DMS53 treated with DMSO at 0.1 percent for 48 hours (cell line): ENCODE results near the gene ABHD13.
"Not testable (repeated sequence)": the region's sequence is repeated elsewhere in the genome, so short reads cannot be mapped to it uniquely, and the experiment has no call there.

Experiments used
- DNase-seq: peaks from one replicate; lab custom pipeline; 2025; ENCODE audit not compliant: unreplicated experiment; lab: John Stamatoyannopoulos, UW

Gene ABHD13

DNA sequence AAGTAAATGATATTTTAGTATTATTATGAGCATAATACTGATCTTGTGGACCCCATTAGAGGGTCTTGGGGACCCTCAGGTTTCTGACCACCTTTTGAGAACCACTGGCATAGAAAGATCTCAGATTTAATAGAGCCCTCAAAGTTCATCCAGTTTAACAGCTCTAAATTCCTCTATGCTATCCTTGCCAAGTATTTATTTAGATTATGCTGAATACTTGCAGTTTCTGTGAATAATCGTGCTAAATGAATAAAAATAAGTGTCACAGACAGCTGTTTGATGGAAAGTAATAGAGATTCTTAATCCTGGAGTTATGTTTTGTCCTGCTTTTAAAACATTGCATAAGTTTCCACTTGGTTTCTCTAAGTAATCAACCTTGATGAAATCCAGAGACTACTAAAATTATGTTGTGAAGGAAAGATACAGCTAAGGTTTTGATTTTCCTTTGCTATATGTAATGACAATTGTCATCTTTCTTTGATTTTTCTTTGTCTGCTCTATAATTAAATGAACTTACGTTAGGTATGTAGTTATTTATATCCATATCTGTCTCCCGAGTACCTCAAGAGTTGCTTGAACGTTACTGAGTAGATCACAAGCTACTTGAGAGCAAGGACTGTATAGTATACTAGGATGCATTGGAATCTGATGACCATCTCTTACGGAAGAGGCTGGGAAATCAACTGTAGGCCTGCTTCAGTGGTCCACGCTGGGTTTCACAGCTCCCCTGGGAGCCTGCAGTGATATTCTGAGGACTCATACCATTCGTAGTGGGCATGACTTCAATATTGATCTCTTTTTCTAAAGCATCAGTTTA is 5.7 kb downstream of the ABHD13 start:
- DNase-seq: no peak

DNA sequence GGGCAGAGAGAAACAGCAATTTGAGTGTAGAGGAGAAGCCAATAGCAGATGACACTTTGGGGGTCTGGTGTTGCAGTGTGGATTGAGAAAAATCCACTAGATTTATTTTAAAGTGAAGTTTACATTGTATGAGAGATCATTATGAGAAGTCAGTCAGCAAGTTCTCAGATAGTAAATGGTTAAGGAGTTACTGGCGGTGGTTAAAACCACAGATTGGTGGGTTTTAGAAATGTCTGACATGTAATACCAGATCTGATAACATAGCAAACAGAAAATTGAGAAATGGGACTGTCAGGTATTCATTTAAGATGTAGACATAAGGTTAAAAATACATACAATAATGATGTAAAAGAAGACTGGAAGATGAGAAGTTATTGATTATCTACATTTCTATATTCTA is 7.2 kb downstream of the ABHD13 start:
- DNase-seq: no peak

DNA sequence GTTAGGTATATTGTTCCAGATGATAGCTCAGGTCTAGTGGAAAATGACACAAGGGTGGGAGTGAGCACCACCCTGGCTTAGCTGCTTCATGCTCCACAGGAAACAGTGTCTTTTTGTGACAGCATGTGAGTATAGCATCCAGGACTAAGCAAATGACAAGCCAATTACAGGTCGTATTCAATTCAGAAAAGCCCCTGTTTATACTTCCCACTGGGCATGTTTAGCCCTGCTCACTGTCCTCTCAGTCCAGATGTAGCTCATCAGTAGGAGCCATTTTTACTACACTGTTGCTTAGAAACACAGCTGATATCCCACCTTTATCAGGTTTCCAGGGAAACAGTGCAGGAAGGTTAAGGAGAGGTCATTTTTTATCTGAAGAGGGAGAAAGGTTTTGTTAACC is 8.0 kb downstream of the ABHD13 start:
- no peak for DNase-seq

DNA sequence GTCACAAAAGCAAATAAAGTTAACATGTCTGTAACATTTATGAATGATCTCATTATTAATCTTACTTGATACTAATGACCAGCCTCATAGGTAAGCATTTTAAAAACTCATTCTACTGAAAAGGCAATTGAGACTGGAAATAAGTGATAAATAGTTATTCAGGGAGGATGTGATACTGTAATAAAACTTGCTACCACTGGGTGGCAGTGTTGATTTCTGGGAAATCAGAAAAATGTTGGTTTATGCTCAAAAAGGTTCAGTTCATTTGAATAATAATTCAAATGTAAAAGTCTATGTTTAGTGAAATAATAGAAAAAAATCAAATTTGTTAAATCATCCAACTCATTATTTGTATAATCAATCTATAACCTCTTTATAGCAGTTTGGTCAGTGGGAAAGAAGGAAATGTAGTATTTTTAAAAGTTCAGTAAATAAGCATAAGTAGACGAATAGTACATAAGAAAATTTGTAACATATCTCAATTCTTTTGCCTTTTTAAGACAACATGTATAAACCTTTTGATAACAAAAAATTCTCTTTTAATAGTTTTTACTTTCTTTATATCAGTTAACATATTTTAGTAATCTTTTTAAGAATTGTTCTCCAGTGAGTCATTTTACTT is 9.6 kb downstream of the ABHD13 start:
- no peak for DNase-seq

DNA sequence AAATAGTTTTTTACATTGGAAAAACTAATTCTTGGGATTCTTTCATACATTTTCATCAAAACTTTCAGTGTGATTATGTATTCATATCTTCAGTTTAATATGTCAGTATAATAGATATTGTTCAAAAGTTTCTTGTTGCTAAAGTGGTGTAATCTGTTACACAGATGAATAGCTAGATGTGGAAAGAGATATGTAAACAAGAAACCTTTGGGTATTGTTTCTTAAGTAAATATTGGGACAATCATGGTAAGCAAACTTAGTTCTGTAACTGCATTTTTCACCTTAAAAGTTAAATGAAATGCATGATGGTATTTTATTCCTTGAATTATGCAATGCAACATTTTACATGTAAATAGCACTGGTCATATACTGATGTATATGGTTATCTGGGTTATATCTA is 12.2 kb downstream of the ABHD13 start:
- DNase-seq: peak; percentile 3

DNA sequence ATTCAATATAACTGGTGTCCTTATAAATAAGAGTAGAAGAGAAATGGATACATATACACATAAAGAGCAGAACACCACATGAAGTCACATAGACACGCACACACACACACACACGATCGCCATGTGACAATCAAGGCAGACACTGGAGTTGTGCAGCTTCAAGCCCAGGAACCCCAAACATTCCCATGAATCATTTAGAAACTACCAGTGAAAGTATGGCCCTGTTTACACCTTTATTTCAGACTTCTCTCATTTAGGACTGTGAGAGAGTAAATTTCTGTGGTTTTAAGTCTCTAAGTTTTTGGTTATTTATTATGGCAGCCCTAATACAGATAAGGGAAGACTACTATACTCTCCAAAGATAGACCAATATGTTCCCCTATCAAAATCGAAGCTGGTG is 31.0 kb downstream of the ABHD13 start:
- DNase-seq: no peak

DNA sequence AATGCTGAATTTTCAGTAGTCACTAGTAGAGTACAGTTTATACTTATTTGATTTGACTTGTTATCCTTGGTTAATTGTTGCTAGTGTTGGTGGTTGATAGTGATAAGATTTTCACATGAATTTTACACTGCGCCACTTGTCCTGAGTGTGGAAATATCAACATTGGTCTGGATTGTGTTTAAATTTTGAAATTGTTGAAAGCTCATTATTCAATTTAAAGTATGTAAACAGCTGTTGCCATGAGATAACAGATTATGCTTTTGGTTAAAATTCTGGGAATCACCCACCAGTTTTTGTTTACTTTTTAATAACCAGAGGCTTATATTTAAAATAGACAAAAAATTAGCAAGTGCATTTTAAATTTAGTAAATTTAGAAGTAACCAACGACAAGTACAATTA is 39.1 kb downstream of the ABHD13 start:
- no peak for DNase-seq

DNA sequence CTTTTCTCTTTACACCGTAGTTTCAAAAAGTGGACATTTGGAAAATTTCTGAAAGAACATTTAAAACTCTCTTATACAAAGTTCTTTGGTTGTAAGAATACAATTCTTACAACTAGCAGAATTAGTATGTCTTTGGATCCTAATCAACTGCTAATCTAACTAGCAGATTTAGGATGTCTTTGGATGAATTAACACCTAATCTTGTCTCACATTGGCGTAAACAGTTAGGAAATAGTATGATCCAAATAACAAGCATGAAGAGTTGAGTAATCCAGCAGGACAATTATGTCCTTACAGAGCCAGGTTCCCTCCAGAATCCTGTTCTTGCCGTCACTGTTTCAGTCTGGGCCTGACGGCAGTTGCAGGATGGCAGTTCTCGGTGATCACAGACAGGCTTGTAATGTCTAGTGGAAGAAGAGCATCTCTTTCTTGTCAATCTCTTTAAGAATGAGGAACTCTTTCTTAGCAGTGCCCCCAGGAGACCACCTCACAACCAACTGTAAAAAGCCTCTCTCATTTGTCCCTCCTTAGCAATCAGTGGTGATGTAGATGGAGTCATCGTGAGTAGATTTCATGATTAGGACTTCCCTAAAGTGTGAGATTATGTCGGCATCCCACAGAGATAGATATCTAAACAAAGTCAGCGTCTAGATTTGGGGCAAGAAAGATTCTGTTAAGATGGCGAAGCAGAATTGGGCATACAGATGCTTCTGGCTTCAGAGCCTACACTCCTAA is 45.6 kb downstream of the ABHD13 start:
- DNase-seq: no peak

DNA sequence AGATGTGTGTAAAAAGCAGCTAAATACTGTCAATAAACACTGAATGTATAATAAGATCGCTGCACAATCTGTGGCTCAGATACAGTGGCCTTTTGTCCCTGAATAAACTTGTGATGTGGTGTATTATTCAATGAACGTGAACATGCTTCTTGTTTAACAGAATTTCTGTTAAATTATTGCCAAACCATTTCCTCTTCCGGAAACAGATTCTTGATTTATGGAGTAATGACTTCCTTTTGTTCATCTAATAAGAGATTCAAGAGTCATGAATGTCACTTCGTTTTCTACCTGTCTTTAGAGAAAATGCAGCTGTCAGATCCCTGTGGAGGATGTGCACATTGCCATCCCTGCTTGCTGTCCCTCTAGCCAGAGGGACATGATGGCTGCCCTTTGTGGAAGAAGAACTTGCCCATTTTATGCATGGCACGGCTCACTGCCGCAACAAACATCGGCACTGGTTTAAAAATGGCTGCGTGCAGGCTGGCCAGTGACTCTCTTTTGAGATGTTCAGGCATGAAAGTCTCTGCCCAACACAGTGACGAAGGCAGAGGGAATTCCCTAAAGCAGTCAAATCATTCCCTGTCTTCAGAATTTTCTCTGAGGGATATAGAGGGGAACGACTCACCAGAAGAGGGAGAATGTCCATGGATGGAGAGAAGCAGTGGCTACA is 48.3 kb downstream of the ABHD13 start:
- no peak for DNase-seq

DNA sequence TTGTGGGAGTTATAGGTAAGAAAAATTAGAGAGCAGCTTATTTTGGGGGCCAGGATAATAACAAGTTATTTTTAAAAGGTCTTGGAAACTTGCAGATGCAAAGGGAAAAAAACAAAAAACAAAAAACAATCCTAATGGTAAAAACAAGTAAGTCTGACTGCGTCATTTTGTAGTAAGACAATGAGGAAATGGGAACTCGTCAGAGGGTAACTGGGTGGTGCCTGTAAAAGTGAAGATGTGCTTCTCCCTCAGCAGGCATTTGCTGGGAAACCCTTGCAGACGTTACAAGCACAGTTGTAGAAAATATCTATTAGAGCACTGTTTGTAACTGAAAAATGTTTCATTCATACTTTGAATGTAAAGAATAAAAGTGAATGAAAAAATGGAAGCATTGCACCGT is 49.2 kb downstream of the ABHD13 start:
- no peak for DNase-seq

DNA sequence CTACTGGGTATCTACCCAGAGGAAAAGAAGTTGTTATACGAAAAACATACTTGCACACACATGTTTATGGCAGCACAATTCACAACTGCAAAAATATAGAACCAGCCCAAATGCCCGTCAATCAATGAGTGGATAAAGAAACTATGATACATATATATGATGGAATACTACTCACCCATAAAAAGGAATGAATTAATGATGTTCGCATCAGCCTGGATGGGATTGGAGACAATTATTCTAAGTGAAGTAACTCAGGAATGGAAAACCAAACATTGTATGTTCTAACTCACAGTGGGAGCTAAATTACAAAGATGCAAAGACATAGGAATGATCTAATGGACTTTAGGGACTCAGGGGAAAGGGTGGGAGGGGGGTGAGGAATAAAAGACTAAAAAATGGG is 49.7 kb downstream of the ABHD13 start:
- not testable (repeated sequence) for DNase-seq

DNA sequence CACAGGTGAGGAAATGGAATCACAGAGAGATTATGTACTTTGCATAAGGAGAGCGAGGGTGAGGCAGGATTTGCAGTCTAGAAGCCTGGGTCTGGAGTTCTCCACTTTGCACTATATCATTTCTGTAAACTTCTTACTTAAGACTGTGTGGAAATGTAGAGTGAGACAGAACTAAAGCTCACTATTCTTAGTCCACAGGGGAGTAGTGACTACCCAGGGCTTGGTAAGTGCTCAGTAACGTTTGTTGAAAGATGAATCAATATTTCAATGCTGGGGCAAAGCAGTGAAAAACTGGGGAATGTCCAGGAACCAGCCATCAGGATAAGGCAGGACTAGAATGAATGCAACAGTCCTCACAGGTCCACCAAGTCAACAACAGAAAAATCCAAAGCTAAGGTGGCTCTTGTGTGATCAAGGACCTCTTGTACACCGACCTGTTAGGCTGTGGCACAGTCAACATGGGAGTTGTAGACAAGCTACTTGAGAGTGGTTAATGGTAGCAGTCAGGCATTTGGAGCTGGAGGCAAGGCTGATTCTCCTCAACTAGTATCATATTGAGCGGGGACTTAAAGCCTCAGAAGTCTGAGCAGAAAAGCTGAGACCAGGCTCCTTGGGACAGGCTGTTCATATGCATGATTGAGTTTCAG is 50.4 kb downstream of the ABHD13 start:
- DNase-seq: no peak

DNA sequence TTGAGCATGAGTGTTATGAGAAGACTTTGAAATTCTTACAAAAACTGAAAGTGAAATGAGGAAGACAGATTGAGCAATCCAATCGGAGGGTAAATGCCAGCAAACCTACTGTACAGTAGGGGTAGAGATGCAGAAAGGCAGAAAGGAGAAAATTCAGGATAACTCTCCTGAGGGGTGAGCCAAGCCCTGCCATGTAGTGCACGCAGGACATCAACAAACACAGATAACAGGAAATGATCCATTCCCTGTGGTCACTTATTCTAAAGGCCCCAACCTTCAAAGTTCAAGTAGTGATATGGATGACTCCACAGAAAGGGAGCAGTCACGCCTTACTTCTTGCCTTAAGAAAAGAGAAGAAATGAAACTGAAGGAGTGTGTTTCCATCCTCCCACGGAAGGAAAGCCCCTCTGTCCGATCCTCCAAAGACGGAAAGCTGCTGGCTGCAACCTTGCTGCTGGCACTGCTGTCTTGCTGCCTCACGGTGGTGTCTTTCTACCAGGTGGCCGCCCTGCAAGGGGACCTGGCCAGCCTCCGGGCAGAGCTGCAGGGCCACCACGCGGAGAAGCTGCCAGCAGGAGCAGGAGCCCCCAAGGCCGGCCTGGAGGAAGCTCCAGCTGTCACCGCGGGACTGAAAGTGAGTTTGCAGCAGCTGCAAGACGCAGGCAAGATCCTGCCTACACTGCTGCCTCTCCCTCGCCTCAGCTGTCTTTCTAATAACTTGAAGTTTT is 51.6 kb downstream of the ABHD13 start, which contains the start of gene TNFSF13B:
TNFSF13B (plus strand) TSS at position 118 of the 728 bp plus-strand sequence; CDS start at position 296, 178 bp downstream.
- DNase-seq: no peak

DNA sequence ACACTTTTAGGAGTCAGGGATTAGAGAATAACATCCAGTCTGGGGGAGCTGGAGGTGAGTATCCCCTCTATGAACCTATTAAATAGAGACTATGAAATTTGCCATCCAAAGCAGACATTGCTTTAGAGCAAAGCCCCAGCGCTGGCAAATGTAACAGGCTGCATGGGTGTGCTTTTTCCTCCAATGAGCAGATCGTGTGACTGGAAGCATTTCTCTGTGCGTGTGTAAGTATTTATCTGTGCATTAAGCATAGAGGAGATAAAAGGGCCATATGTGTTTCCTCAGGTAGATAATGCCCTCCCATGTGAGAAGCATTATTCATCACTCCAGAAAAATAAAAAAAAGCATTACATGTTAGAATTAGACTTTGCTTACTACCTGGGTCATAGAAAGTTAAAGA is 52.2 kb downstream of the ABHD13 start:
- no peak for DNase-seq

DNA sequence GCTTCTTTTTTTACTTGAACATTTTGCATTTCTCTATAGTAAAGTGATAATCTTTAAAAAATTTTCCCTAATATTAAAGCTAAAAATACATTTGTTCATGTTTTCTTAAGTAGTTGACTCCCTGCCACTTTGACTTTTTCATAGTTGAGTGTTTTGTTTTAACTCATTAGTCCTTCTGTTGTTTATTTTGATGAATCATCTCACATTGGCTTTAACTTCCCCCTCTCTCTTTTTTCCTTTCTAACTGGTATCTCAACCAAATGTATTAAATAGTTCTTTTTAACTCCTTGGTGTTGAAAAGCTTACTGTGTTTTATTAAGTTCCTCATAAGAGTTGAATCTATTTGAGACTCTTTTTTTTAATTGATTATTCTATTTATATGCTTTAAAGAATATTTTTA is 54.1 kb downstream of the ABHD13 start:
- no peak for DNase-seq

DNA sequence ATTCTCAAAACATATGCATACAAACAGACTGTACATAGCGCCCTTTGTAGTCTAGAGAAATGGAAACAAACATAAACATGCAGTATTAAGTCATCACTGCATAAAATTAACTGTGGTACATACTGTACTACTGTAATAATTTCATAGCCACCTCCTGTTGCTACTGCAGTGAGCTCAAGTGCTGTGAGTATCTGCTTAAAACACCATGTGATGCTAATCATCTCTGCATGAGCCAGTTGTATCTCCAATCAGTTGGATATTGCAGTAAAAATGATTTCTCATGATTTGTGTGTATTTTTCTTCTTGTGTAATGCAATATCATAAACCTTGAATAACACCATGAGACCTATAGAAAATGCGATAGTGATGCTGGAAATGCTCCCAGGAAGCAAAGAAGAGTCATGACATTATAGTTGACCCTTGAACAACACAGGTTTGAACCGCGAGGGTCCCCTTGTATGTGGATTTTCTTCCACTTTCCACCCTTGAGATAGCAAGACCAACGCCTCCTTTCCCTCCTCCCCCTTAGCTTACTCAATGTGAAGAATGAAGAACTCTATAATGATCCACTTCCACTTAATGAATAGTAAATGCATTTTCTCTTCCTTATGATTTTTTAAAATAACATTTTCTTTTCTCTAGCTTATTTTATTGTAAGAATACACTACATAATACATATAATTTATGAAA is 55.4 kb downstream of the ABHD13 start:
- DNase-seq: no peak

DNA sequence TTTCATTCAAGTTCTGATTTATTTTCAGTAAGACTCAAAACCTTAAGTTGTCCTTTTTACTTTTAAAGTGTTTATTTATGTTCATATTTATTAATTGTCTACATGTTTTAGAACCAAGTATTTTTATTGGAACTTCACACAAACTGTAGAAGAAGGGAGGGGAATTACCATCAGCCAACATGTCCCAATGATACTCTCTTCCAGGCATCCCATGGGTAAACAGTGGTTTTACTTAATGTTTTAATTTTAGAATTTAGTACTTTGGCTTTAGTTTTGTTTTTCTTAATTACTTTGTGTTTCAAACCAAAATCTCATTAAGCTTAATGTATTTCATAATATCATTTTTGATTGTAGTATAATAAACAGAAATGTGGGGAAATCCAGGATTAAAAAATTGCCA is 56.5 kb downstream of the ABHD13 start:
- no peak for DNase-seq

DNA sequence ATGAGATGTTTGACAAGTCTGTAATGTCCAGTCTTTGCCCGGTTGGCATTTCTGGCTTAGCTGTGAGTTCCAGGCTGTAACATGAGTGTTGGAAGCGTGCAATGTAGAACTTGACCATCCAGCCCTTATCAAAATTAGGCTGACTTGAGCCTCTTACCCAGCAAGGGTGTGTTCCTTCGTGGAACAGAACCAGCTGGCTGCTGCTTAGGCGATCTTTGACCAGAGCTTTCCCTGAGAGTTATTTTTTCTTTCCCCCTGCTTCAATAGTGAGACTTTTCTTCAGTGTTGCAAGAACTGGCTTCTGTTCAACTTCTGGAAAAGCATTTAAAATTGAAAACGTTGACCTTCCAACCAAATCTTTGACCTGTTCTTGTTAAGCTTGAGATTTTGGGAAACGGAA is 57.9 kb downstream of the ABHD13 start:
- no peak for DNase-seq

DNA sequence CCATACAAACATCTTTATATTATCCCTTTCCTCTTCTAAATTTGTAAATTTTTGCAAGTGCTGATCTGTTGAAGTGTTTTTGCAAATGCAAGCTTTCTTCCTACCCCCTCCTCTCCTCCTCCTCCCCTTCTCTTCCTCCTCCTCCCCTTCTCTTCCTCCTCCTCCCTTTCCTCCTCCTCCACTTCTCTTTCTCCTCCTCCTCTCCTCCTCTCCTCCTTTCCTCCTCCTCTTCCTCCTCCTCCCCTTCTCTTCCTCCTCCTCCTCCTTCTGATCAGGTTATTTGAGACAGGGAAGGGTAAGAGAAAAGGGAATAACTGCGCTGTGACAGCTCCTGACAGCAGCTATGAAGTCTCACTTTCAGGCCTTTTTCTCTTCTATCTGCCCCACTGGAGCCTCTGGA is 60.3 kb downstream of the ABHD13 start:
- DNase-seq: no peak

DNA sequence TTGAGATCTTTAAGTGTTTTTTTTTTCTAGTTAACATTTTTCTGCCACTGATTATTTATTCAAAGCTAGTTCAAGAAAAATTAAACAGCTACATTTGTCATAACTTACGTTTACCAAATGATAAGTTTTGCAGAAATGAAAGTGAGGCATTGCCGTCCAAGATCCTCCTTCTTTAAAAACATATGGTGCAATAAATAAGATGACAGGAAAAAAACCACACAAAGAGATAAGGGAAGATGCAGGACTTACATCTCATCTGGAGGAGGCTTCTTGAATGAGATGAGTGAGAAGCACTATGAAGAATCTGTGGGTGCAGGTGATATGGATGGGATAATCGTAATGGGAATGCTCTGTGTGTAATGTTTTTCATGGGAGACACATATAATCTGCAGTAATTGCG is 63.7 kb downstream of the ABHD13 start:
- DNase-seq: no peak
